Liver (tissue), 9 donors: ENCODE measurements around the gene ATP10D. TPM values are rescaled to one million over a fixed set of nuclear protein-coding genes. Genes with fewer than 3 reads are reported as not detected.

ENCODE experiments used
- DNase-seq: peaks from one replicate; pipeline ENCODE4 v3.0.0-alpha.2; 2017; ENCODE audit warnings: low spot score
- H3K27ac ChIP-seq, 2 donors: one replicate each; pipeline ENCODE4 v1.7.0; 2013; ENCODE audit warnings: inconsistent platforms in 2 of 2, low read length in 2 of 2, control low read depth in 1 of 2, low read depth in 1 of 2, mild to moderate bottlenecking in 1 of 2
- H3K27me3 ChIP-seq, 4 donors: one replicate each; pipeline versions ENCODE4 v1.6.1 to v1.7.0; 2013; ENCODE audit warnings: low read length in 3 of 4, inconsistent platforms in 1 of 4, mild to moderate bottlenecking in 1 of 4, moderate library complexity in 1 of 4; ENCODE audit not compliant: control insufficient read depth in 4 of 4, insufficient read depth in 4 of 4
- H3K36me3 ChIP-seq, 4 donors: one replicate each; pipeline versions ENCODE4 v1.6.1 to v1.7.0; 2013; ENCODE audit warnings: low read length in 3 of 4, mild to moderate bottlenecking in 3 of 4, low read depth in 1 of 4, moderate library complexity in 1 of 4; ENCODE audit not compliant: control insufficient read depth in 4 of 4, insufficient read depth in 3 of 4
- H3K4me1 ChIP-seq, 4 donors: one replicate each; pipeline versions ENCODE4 v1.6.1 to v1.7.0; 2013; ENCODE audit warnings: low read length in 3 of 4, mild to moderate bottlenecking in 3 of 4, moderate library complexity in 1 of 4; ENCODE audit not compliant: control insufficient read depth in 4 of 4, insufficient read depth in 4 of 4
- H3K4me3 ChIP-seq, 3 donors: one replicate each; pipeline versions ENCODE4 v1.6.1 to v1.7.0; 2013; ENCODE audit warnings: low read length in 3 of 3, control low read depth in 1 of 3, low read depth in 1 of 3, mild to moderate bottlenecking in 1 of 3
- H3K9ac ChIP-seq, 2 donors: one replicate each; pipeline ENCODE4 v1.7.0; 2013; ENCODE audit warnings: low read length in 2 of 2, mild to moderate bottlenecking in 2 of 2, moderate library complexity in 2 of 2, control low read depth in 1 of 2, low read depth in 1 of 2
- H3K9me3 ChIP-seq, 4 donors: one replicate each; pipeline versions ENCODE4 v1.6.1 to v1.7.0; 2013; ENCODE audit warnings: low read length in 3 of 4; ENCODE audit not compliant: control insufficient read depth in 4 of 4
- EGR1 ChIP-seq, 2 donors: IDR thresholded peaks; 2 replicates each; pipeline ENCODE4 v1.6.1; 2016 to 2018; ENCODE audit warnings: antibody characterized with exemption in 2 of 2, low read depth in 2 of 2
- FOXA1 ChIP-seq: IDR thresholded peaks from 2 replicates; pipeline ENCODE4 v1.6.1; 2016; ENCODE audit warnings: antibody characterized with exemption
- FOXA2 ChIP-seq: IDR thresholded peaks from 2 replicates; pipeline ENCODE4 v1.6.1; 2016; ENCODE audit warnings: antibody characterized with exemption
- HNF4A ChIP-seq, 2 donors: conservative IDR thresholded peaks; 2 replicates each; pipeline ENCODE4 v1.6.1; 2016; ENCODE audit warnings: antibody characterized with exemption in 2 of 2, mild to moderate bottlenecking in 2 of 2
- JUND ChIP-seq, 2 donors: IDR thresholded peaks; 2 replicates each; pipeline ENCODE4 v1.6.1; 2016; ENCODE audit warnings: antibody characterized with exemption in 2 of 2
- NR2F2 ChIP-seq: IDR thresholded peaks from 2 replicates; pipeline ENCODE4 v1.6.1; 2016; ENCODE audit warnings: antibody characterized with exemption
- RAD21 ChIP-seq, 2 donors: IDR thresholded peaks; 2 replicates each; pipeline ENCODE4 v1.6.1; 2016; ENCODE audit warnings: antibody characterized with exemption in 2 of 2, mild to moderate bottlenecking in 2 of 2
- RXRA ChIP-seq, 2 donors: IDR thresholded peaks; 2 replicates each; pipeline ENCODE4 v1.6.1; 2017 to 2018; ENCODE audit warnings: antibody characterized with exemption in 2 of 2, mild to moderate bottlenecking in 1 of 2
- SP1 ChIP-seq: IDR thresholded peaks from 2 replicates; pipeline ENCODE4 v1.6.1; 2018; ENCODE audit warnings: antibody characterized with exemption, mild to moderate bottlenecking
- YY1 ChIP-seq: IDR thresholded peaks from 2 replicates; pipeline ENCODE4 v1.6.1; 2016; ENCODE audit warnings: antibody characterized with exemption, mild to moderate bottlenecking
- WGBS: extraction: QIAGEN DNeasy Blood & Tissue Kit; methylation state at CpG from one replicate; pipeline ENCODE4 v1.1.7; 2013; 5-methylcytosine and 5-hydroxymethylcytosine counted together
- polyA plus RNA-seq, 2 donors: library from polyadenylated mRNA; stranded (reverse) in 1 of 2; unstranded in 1 of 2; fragments of 200-250 nt in 1 of 2; fragments of >200 nt in 1 of 2; fragmentation: Nextera tagmentation in 1 of 2; extraction: Ambion mirVana in 1 of 2; gene quantifications; one replicate each; pipeline versions ENCODE4 v1.2.1 to v1.2.3, GENCODE V29; 2013 to 2015
- total RNA-seq, 2 donors: library from RNA; depleted of rRNA; stranded (reverse); fragments of >200 nt; gene quantifications; one replicate each; pipeline ENCODE4 v1.2.3, GENCODE V29; 2014
- TF ChIP-seq, protein P1 (sequence below): fragments of 150-350 bp; IDR thresholded peaks from 2 replicates; pipeline ENCODE4 v1.5.1; 2017; ENCODE audit warnings: improper control_type of control experiment, low read depth, low read length; ENCODE audit not compliant: missing input control
- TF ChIP-seq, protein P2 (sequence below): IDR thresholded peaks from 2 replicates; pipeline ENCODE4 v1.6.1; 2016; ENCODE audit warnings: antibody characterized with exemption
- TF ChIP-seq, protein P3 (sequence below): IDR thresholded peaks from 2 replicates; pipeline ENCODE4 v1.6.1; 2016; ENCODE audit warnings: antibody characterized with exemption
- donor health status: healthy.
- donor health status: healthy.
- donor health status: healthy.
- donor health status: healthy.
- donor health status: healthy.

ATP10D gene
- total and polyA plus RNA-seq, 4 donors: 4.3 to 13.6 (median 7.4) TPM

DNA sequence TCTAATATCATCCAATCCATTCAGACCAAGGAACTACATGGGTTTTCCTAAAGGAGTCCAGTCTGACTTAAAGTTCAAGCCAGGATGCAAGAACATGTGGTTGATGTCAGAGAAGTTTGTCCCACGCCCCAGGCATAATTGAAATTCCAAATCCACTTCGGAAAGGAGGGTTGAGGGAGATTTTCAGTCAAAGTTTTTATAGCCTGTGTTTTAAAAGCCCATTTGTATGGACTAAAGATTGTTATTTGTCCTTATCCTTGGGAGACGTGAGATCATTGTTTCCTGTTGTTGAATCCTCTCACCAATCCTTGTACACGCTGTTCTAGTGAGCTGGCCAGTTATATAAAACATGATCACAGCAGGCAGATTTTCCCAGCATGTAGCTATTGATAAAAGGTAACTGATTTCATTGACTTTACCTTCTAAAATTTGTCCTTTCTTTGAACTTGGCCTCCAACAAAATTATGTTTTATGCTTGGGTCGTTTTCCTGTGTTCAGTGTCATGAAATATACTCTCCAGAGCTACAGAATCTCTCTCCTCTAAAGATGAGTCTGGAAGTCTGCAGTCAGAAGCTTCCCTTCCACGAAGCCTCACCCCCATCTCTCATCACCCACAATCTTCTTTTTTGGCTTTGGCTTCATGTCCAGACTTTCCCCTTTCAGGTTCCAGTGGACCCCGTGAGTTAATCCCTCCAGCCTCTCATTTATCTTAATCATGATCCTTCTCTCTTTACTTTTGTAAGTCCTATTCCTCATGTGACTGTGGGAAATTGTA, 92.9 kb downstream of the ATP10D start:
- Histone ChIP-seq H3K9ac (no peak overlapping the region), H3K9me3 (no peaks in the 10 kb centered on the region), H3K27me3 (no peaks in the 10 kb centered on the region), H3K27ac (peak overlapping the region in 1 of 2 donors; percentile 16), H3K36me3 (peaks cover 2 to 29% (median 13%) of the 10 kb centered on the region in 4 donors), H3K4me3 (no peak overlapping the region), H3K4me1 (no peaks in the 10 kb centered on the region)
- no peak for DNase-seq
- 79% methylated on average over 7 of the region's 7 CpGs for WGBS
- TF ChIP-seq FOXA1 (no peak), RXRA (IDR thresholded peaks at IDR 0.05) (no peak), YY1 (no peak), SP1 (peak; percentile 24)

DNA sequence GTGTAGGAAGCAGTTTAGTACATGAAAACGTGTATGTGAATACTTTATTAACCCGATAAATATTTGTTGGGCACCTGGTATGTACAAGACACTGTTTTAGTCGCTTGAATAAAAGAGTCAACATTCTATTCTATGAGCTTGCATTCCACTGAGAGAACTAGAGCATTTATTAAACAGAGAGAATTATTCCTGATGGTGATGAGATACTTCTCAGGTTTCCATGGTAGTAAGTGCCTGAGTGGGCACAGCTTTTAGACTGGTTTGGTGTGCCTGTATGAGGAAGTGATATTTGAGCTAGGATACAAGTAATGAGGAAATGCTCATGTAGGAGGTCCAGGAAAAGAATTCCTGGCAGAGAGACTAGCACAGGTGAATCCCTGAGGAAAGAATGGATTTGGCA, 94.2 kb downstream of the ATP10D start:
- WGBS: 95% methylated on average over 3 of the region's 3 CpGs
- H3K36me3 ChIP-seq: peaks cover 2 to 28% (median 9%) of the 10 kb centered on the region in 4 donors

DNA sequence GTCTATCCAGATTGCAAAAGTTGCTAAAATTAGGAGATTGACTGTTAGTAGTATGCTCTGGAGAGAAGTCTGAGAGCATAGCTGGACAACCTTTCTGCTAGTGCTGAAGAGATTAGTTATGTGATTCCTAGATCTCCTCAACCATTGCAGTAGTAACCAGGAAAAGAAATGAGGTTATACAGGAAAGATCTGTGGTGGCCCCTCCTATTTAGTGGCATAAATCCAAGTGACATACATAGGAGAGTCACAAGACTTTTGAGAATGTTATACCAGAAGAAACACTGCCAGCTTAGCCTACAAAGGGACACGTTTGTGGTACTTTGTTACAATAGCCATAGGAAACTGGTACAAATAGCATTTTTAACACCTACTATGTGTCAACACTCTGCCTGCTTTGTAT, 105.2 kb downstream of the ATP10D start:
- H3K27me3 ChIP-seq: no peaks in the 10 kb centered on the region
- no peak for DNase-seq
- H3K9me3 ChIP-seq: peaks cover 0 to 4% (median 3%) of the 10 kb centered on the region in 4 donors
- no peak overlapping the region for H3K4me3 ChIP-seq
- H3K27ac ChIP-seq: no peak overlapping the region
- H3K4me1 ChIP-seq: no peaks in the 10 kb centered on the region
- H3K36me3 ChIP-seq: peaks cover 6 to 47% (median 32%) of the 10 kb centered on the region in 4 donors
- WGBS: 97% methylated on average over 1 of the region's 1 CpG
- TF ChIP-seq, protein P1, sequence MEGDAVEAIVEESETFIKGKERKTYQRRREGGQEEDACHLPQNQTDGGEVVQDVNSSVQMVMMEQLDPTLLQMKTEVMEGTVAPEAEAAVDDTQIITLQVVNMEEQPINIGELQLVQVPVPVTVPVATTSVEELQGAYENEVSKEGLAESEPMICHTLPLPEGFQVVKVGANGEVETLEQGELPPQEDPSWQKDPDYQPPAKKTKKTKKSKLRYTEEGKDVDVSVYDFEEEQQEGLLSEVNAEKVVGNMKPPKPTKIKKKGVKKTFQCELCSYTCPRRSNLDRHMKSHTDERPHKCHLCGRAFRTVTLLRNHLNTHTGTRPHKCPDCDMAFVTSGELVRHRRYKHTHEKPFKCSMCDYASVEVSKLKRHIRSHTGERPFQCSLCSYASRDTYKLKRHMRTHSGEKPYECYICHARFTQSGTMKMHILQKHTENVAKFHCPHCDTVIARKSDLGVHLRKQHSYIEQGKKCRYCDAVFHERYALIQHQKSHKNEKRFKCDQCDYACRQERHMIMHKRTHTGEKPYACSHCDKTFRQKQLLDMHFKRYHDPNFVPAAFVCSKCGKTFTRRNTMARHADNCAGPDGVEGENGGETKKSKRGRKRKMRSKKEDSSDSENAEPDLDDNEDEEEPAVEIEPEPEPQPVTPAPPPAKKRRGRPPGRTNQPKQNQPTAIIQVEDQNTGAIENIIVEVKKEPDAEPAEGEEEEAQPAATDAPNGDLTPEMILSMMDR: no peak
- TF ChIP-seq, protein P2, sequence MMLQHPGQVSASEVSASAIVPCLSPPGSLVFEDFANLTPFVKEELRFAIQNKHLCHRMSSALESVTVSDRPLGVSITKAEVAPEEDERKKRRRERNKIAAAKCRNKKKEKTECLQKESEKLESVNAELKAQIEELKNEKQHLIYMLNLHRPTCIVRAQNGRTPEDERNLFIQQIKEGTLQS: no peak
- TF ChIP-seq RAD21 (IDR thresholded peaks at IDR 0.05): no peak
- TF ChIP-seq, protein P3, sequence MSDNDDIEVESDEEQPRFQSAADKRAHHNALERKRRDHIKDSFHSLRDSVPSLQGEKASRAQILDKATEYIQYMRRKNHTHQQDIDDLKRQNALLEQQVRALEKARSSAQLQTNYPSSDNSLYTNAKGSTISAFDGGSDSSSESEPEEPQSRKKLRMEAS: no peak
- no peak for TF ChIP-seq FOXA1
- no peak for TF ChIP-seq HNF4A (conservative IDR thresholded peaks at IDR 0.05)
- no peak overlapping the region for H3K9ac ChIP-seq

More for the DNA sequence above, 94.2 kb downstream of the ATP10D start:
- Histone ChIP-seq H3K9ac (no peak overlapping the region), H3K4me1 (no peaks in the 10 kb centered on the region), H3K27me3 (no peaks in the 10 kb centered on the region), H3K9me3 (no peaks in the 10 kb centered on the region), H3K4me3 (no peak overlapping the region), H3K27ac (no peak overlapping the region)
- no peak for TF ChIP-seq NR2F2
- no peak for TF ChIP-seq JUND (IDR thresholded peaks at IDR 0.05)
- no peak for TF ChIP-seq EGR1 (IDR thresholded peaks at IDR 0.05; ENCODE audit: low read depth in 2 of 2)
- no peak for TF ChIP-seq RAD21 (IDR thresholded peaks at IDR 0.05)
- TF ChIP-seq FOXA2: no peak
- DNase-seq: no peak
